A549 (cell line): ENCODE results near the gene PDS5B.

Source experiments
- CBX8 ChIP-seq: fragments of 200-600 bp; sonication (generic); IDR thresholded peaks from 2 replicates; pipeline ENCODE4 v1.6.1; 2016
- CTCF ChIP-seq: fragments of >200 bp; sonication (Bioruptor Twin); formaldehyde crosslinking; IDR thresholded peaks from 3 replicates; pipeline ENCODE4 v1.5.1; 2016
- NR3C1 ChIP-seq: fragments of >200 bp; sonication (Bioruptor Twin); formaldehyde crosslinking; IDR thresholded peaks from 3 replicates; pipeline ENCODE4 v1.6.1; 2017
- POLR2A ChIP-seq: IDR thresholded peaks from 2 replicates; pipeline ENCODE4 v1.6.1; 2012; ENCODE audit warnings: mild to moderate bottlenecking, low read length
- RNF2 ChIP-seq: fragments of 200-600 bp; sonication (generic); IDR thresholded peaks from 2 replicates; pipeline ENCODE4 v1.6.1; 2016; ENCODE audit warnings: low read depth, mild to moderate bottlenecking, antibody characterized with exemption, moderate library complexity, borderline replicate concordance
- TF ChIP-seq, protein P1 (sequence below): IDR thresholded peaks from 2 replicates; pipeline ENCODE4 v1.6.1; 2012
- TF ChIP-seq, protein P2 (sequence below): fragments of 250-450 bp; sonication (Bioruptor Pico); IDR thresholded peaks from 2 replicates; pipeline ENCODE4 v1.5.0; 2021; ENCODE audit warnings: mild to moderate bottlenecking, moderate library complexity, borderline replicate concordance

DNA sequence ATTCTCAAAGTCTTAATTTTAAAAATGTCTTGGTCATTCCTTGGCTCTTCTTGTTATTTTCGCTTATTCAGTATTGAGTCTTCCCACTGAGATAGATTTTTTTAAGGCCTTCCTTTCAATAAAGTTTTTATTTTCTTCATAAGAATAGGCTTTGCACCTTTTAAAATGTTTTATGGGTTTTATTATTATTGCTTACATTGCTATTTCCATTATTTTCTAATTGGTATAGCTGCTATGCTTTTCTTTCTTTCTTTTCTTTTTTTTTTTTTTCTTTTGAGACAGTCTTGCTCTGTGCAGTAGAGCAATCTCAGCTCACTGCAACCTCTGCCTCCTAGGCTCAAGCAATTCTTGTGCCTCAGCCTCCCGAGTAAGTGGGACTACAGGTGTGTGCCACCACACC, 195.7 kb downstream of the PDS5B start:
- TF ChIP-seq POLR2A, result no peak
- no peak for TF ChIP-seq CTCF
- no peak for TF ChIP-seq RNF2
- no peak for TF ChIP-seq NR3C1
- TF ChIP-seq, protein P1, sequence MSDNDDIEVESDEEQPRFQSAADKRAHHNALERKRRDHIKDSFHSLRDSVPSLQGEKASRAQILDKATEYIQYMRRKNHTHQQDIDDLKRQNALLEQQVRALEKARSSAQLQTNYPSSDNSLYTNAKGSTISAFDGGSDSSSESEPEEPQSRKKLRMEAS, result no peak
- TF ChIP-seq CBX8, result no peak
- TF ChIP-seq, protein P2, sequence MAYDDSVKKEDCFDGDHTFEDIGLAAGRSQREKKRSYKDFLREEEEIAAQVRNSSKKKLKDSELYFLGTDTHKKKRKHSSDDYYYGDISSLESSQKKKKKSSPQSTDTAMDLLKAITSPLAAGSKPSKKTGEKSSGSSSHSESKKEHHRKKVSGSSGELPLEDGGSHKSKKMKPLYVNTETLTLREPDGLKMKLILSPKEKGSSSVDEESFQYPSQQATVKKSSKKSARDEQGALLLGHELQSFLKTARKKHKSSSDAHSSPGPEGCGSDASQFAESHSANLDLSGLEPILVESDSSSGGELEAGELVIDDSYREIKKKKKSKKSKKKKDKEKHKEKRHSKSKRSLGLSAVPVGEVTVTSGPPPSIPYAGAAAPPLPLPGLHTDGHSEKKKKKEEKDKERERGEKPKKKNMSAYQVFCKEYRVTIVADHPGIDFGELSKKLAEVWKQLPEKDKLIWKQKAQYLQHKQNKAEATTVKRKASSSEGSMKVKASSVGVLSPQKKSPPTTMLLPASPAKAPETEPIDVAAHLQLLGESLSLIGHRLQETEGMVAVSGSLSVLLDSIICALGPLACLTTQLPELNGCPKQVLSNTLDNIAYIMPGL (CRISPR knock-in tag), result no peak
